ENCODE measurements around the gene ADK. TPM values are rescaled to one million over a fixed set of nuclear protein-coding genes. Genes with fewer than 3 reads are reported as not detected.
A peak's percentile ranks its signal among the peaks of the same experiment; 100 is the strongest.

Gene ADK
- total RNA-seq, 2 donors from 2014 or later, result 34.7 to 36.8 TPM

GRCh38 chr10:74644738-74645137 is 493.7 kb downstream of the ADK start:
- peak overlapping the region; percentile 62 for H3K27ac Mint-ChIP-seq
- no peaks in the 10 kb centered on the region for H3K9me3 ChIP-seq (ENCODE audit: control insufficient read depth, low read length, poor library complexity, severe bottlenecking)
- no peak for ATAC-seq
- peaks cover 2% of the 10 kb centered on the region for H3K4me1 Mint-ChIP-seq
- no peak for DNase-seq
- H3K27me3 Mint-ChIP-seq, result no peaks in the 10 kb centered on the region
- H3K36me3 Mint-ChIP-seq (ENCODE audit: low read depth), result peaks cover 8% of the 10 kb centered on the region
- H3K4me3 Mint-ChIP-seq, result no peak overlapping the region

GRCh38 chr10:74645692-74646091 is 494.7 kb downstream of the ADK start:
- Mint-ChIP-seq H3K4me1 (peaks cover 2% of the 10 kb centered on the region), H3K27me3 (no peaks in the 10 kb centered on the region), H3K27ac (peak overlapping the region; percentile 62), H3K4me3 (no peak overlapping the region), H3K36me3 (ENCODE audit: low read depth) (peaks cover 8% of the 10 kb centered on the region)
- no peak for DNase-seq
- ATAC-seq, result no peak
- no peaks in the 10 kb centered on the region for H3K9me3 ChIP-seq (ENCODE audit: control insufficient read depth, low read length, poor library complexity, severe bottlenecking)

GRCh38 chr10:74650613-74651012 is 499.6 kb downstream of the ADK start:
- no peaks in the 10 kb centered on the region for H3K27me3 Mint-ChIP-seq
- DNase-seq (no peak), ATAC-seq (no peak)
- no peaks in the 10 kb centered on the region for H3K9me3 ChIP-seq (ENCODE audit: control insufficient read depth, low read length, poor library complexity, severe bottlenecking)
- peaks cover 6% of the 10 kb centered on the region for H3K36me3 Mint-ChIP-seq (ENCODE audit: low read depth)
- peaks cover 2% of the 10 kb centered on the region for H3K4me1 Mint-ChIP-seq
- no peak overlapping the region for H3K4me3 Mint-ChIP-seq
- no peak overlapping the region for H3K27ac Mint-ChIP-seq

- Mint-ChIP-seq H3K4me1 (peaks cover 2% of the 10 kb centered on the region), H3K36me3 (ENCODE audit: low read depth) (peaks cover 6% of the 10 kb centered on the region), H3K27me3 (no peaks in the 10 kb centered on the region), H3K4me3 (no peak overlapping the region), H3K27ac (no peak overlapping the region)
- no peaks in the 10 kb centered on the region for H3K9me3 ChIP-seq (ENCODE audit: control insufficient read depth, low read length, poor library complexity, severe bottlenecking)
- ATAC-seq (no peak), DNase-seq (no peak)
Observed at GRCh38 chr10:74651565-74651964, 500.5 kb downstream of the ADK start.

DNA sequence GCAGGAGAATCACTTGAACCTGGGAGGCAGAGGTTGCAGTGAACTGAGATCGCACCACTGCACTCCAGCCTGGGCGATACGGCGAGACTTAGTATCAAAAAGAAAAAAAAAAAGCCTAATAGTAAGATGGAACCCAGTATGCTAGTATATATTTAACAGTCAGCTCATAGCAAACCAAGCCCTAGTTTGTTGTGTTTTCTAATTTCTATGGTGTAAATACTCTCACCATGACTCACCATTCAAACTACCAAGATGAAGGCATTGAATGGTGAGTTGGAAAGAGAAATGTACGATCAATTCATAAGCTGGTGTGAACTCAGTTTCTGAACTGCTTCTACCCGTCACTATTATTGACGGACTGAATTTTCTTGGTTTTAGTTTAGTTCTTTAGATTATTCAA is 501.6 kb downstream of the ADK start:
- Mint-ChIP-seq H3K27me3 (no peaks in the 10 kb centered on the region), H3K4me1 (peaks cover 2% of the 10 kb centered on the region), H3K27ac (no peak overlapping the region), H3K36me3 (ENCODE audit: low read depth) (peaks cover 6% of the 10 kb centered on the region), H3K4me3 (no peak overlapping the region)
- H3K9me3 ChIP-seq (ENCODE audit: control insufficient read depth, low read length, poor library complexity, severe bottlenecking), result no peaks in the 10 kb centered on the region
- ATAC-seq (no peak), DNase-seq (no peak)

DNA sequence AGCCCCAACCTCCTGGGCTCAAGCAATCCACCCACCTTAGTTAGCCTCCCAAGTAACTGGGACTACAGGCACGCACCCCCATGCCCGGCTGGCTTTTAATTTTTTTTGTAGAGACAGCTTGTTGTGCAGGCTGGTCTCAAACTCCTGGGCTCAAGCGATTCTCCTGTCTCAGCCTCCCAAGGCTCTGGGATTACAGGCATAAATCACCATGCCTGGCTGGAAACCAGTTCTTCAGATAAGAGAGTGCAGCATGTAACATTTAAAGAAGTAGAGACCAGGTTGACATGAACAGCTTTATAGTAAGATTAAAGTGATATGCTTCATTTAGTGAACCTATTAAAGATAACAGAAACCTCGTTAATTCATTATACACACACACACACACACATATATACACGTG is 507.5 kb downstream of the ADK start:
- Mint-ChIP-seq H3K27ac (no peak overlapping the region), H3K36me3 (ENCODE audit: low read depth) (peaks cover 9% of the 10 kb centered on the region), H3K4me3 (no peak overlapping the region), H3K27me3 (no peaks in the 10 kb centered on the region), H3K4me1 (peaks cover 4% of the 10 kb centered on the region)
- no peak for DNase-seq
- no peaks in the 10 kb centered on the region for H3K9me3 ChIP-seq (ENCODE audit: control insufficient read depth, low read length, poor library complexity, severe bottlenecking)
- no peak for ATAC-seq

GRCh38 chr10:74662635-74663034 is 511.6 kb downstream of the ADK start:
- Mint-ChIP-seq H3K27ac (no peak overlapping the region), H3K4me1 (peaks cover 2% of the 10 kb centered on the region), H3K27me3 (no peaks in the 10 kb centered on the region)

GRCh38 chr10:74669210-74669609 is 518.2 kb downstream of the ADK start:
- no peaks in the 10 kb centered on the region for H3K9me3 ChIP-seq (ENCODE audit: control insufficient read depth, low read length, poor library complexity, severe bottlenecking)
- no peak overlapping the region for H3K27ac Mint-ChIP-seq
- H3K36me3 Mint-ChIP-seq (ENCODE audit: low read depth), result peaks cover 6% of the 10 kb centered on the region
- no peak overlapping the region for H3K4me3 Mint-ChIP-seq
- ATAC-seq, result no peak
- no peaks in the 10 kb centered on the region for H3K27me3 Mint-ChIP-seq
- no peak for DNase-seq
- H3K4me1 Mint-ChIP-seq, result no peaks in the 10 kb centered on the region

More at GRCh38 chr10:74662635-74663034, 511.6 kb downstream of the ADK start:
- no peaks in the 10 kb centered on the region for H3K9me3 ChIP-seq (ENCODE audit: control insufficient read depth, low read length, poor library complexity, severe bottlenecking)
- Mint-ChIP-seq H3K4me3 (no peak overlapping the region), H3K36me3 (ENCODE audit: low read depth) (peaks cover 3% of the 10 kb centered on the region)
- DNase-seq, result no peak
- no peak for ATAC-seq

DNA sequence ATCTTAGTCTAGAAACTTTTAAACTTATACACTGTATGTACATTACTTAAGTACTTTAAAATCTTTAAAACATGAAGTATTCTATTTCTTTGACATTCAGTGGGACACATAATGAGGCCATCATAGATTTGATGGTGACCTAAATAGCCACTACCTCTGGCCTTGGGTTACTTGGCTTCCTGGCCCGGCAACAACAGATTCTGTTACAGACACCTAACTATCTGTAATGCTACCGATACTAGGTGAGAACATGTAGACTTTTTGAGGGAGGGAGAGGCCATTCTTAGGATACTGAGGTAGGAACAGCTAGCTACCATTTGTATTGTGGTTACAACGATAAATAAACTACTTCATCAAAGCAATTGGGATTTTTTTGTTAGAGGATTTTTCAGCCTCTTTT is 520.7 kb downstream of the ADK start:
- Mint-ChIP-seq H3K4me3 (no peak overlapping the region), H3K27me3 (no peaks in the 10 kb centered on the region), H3K27ac (no peak overlapping the region), H3K4me1 (peaks cover 3% of the 10 kb centered on the region), H3K36me3 (ENCODE audit: low read depth) (peaks cover 8% of the 10 kb centered on the region)
- DNase-seq, result no peak
- no peak for ATAC-seq
- H3K9me3 ChIP-seq (ENCODE audit: control insufficient read depth, low read length, poor library complexity, severe bottlenecking), result no peaks in the 10 kb centered on the region

GRCh38 chr10:74672430-74673165 is 521.6 kb downstream of the ADK start:
- no peaks in the 10 kb centered on the region for H3K9me3 ChIP-seq (ENCODE audit: control insufficient read depth, low read length, poor library complexity, severe bottlenecking)
- H3K4me1 Mint-ChIP-seq, result peaks cover 5% of the 10 kb centered on the region
- no peak overlapping the region for H3K27ac Mint-ChIP-seq
- H3K4me3 Mint-ChIP-seq, result no peak overlapping the region
- H3K36me3 Mint-ChIP-seq (ENCODE audit: low read depth), result peaks cover 11% of the 10 kb centered on the region
- no peaks in the 10 kb centered on the region for H3K27me3 Mint-ChIP-seq
- ATAC-seq, result no peak
- no peak for DNase-seq

DNA sequence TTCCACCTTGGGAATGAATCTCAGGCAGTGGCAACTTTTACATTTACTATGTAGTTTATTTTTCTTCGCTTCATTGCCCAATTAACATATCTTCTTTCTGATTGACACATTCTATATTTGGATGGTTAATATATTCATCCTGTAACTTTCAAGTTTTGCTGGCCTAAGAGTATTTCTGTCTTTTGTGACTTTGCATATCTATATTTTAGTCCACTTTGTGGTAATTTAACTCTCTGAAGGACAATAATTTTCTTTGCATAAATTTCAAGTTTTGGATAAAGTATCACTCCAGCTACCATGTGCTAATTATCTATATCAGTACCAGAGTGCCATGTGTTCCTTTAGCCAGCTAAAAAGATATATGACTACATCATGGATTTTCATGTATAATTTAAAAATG is 523.9 kb downstream of the ADK start:
- no peaks in the 10 kb centered on the region for H3K9me3 ChIP-seq (ENCODE audit: control insufficient read depth, low read length, poor library complexity, severe bottlenecking)
- Mint-ChIP-seq H3K4me1 (peaks cover 5% of the 10 kb centered on the region), H3K36me3 (ENCODE audit: low read depth) (peaks cover 11% of the 10 kb centered on the region)

GRCh38 chr10:74675484-74675883 is 524.5 kb downstream of the ADK start:
- no peaks in the 10 kb centered on the region for H3K27me3 Mint-ChIP-seq
- DNase-seq (no peak), ATAC-seq (no peak)
- no peak overlapping the region for H3K27ac Mint-ChIP-seq
- H3K4me3 Mint-ChIP-seq, result no peak overlapping the region
- H3K36me3 Mint-ChIP-seq (ENCODE audit: low read depth), result peaks cover 11% of the 10 kb centered on the region
- peaks cover 5% of the 10 kb centered on the region for H3K4me1 Mint-ChIP-seq
- no peaks in the 10 kb centered on the region for H3K9me3 ChIP-seq (ENCODE audit: control insufficient read depth, low read length, poor library complexity, severe bottlenecking)

More for the DNA sequence above, 523.9 kb downstream of the ADK start:
- Mint-ChIP-seq H3K27ac (no peak overlapping the region), H3K27me3 (no peaks in the 10 kb centered on the region), H3K4me3 (no peak overlapping the region)
- no peak for ATAC-seq
- DNase-seq, result no peak

DNA sequence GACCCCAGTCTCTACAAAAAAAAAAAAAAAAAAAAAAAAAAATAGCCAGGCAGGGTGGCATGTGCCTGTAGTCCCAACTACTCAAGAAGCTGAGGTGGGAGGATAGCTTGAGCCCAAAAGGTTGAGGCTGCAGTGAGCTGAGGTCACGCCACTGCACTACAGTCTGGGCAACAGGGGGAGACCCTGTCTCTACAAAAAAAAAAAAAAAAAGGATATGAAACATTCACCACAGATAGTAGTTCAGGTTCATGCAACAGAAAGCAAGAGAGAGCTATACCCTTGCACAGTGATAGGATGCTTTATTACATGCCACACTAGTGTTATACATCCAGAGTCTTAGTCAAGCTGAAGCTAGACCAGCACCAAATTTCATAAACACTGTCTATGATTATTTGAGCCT is 526.9 kb downstream of the ADK start:
- H3K27ac Mint-ChIP-seq, result no peak overlapping the region
- no peaks in the 10 kb centered on the region for H3K9me3 ChIP-seq (ENCODE audit: control insufficient read depth, low read length, poor library complexity, severe bottlenecking)
- no peaks in the 10 kb centered on the region for H3K27me3 Mint-ChIP-seq
- DNase-seq (no peak), ATAC-seq (no peak)
- H3K4me3 Mint-ChIP-seq, result no peak overlapping the region
- peaks cover 10% of the 10 kb centered on the region for H3K36me3 Mint-ChIP-seq (ENCODE audit: low read depth)
- peaks cover 12% of the 10 kb centered on the region for H3K4me1 Mint-ChIP-seq

DNA sequence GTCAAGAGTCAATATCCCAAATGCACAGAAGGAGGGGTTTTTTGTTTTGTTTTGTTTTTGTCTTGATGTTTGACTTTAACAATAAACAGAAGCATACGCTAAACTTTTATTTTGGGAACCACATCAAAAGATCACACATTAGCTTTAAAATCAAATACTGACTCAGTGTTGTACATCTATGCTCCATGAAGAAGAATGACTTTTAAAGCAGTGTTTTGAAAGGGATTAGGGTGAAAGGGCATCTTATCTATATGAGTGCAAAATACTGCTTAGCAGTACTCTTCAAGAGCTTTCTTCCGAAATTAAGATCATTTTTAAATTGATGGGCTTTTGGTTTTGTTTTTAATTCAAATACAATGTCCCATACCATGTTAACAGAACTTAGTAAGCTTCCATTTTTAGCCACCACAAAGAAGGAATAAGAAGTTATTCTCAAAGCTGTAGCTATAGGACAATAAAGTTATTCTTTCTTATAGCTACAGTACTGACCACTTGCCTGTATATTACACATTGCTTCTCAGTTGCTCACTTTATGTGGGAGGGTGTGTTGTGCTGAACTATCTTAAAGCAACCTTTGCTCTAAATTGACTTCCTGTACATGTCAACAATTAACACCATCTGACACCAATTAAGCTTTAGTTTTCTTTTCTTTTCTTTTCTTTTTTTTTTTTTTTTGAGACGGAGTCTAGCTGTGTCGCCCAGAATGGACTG is 531.1 kb downstream of the ADK start:
- Mint-ChIP-seq H3K4me1 (peaks cover 10% of the 10 kb centered on the region), H3K27me3 (no peaks in the 10 kb centered on the region), H3K4me3 (no peak overlapping the region), H3K27ac (peak overlapping the region; percentile 56), H3K36me3 (ENCODE audit: low read depth) (peaks cover 3% of the 10 kb centered on the region)
- ATAC-seq, result peak; percentile 45
- no peaks in the 10 kb centered on the region for H3K9me3 ChIP-seq (ENCODE audit: control insufficient read depth, low read length, poor library complexity, severe bottlenecking)
- no peak for DNase-seq

Data from T-helper 17 cell (primary cell).